Measurements from ENCODE around the gene CHRM4. TPM values are rescaled to one million over a fixed set of nuclear protein-coding genes. Genes with fewer than 3 reads are reported as not detected.

Gene CHRM4
- total and polyA plus RNA-seq, 11 donors: 0.08 to 0.27 (median 0.17) TPM; not detected in 7

DNA sequence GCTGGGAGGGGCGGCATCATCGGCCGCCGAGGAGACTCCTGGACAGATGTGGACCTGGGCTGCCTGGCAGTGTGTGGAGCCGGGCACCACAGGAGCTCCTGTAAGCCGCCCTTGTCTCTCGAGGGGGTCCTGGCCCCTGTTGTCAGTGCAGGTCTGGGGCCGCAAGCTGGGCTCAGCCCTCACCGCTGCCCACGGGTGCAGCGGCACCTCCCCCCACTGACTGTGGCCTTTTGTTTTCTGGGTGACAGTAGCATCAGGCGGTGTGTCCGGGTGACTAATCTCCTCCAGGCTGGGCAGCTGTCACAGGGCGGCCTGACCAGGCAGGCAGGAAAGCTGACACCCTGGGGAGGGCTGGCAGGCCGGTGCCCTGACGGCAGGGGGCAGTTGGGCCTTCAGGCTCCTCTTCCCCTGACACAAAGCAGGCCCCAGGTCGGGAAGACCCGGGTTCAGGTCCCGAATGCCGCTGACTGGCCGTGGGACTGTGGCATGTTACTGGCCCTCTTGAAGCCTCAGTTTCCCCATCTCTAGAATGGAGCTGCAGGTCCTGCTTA is 28.0 kb downstream of the CHRM4 start:
- Histone ChIP-seq H3K4me1 (peaks cover 15 to 74% (median 61%) of the 10 kb centered on the region in 12 donors), H3K9me3 (no peaks in the 10 kb centered on the region), H3K27ac (peak overlapping the region; percentile 74 to 97 (median 94)), H3K36me3 (peaks cover 0 to 41% (median 9%) of the 10 kb centered on the region in 9 donors), H3K4me3 (peak overlapping the region in 7 of 12 donors; percentile 22 to 65 (median 59)), H3K27me3 (no peaks in the 10 kb centered on the region)
- ATAC-seq (peak; percentile 54 to 73 (median 70)), DNase-seq (peak; percentile 70 to 88 (median 82))
- intact Hi-C loops (cut with DNase I): loop anchor here in 2 of 10 donors (2.0 kb wide), 2 partner anchors 13 to 15 kb away; no protein-coding TSS in a partner anchor
- 23 to 50% (median 44%) methylated on average over 8 to 21 of the region's 21 CpGs for WGBS, 4 donors
- TF ChIP-seq POLR2A (IDR thresholded peaks at IDR 0.05): peak in 1 of 2 donors; percentile 44
- TF ChIP-seq, protein P1, sequence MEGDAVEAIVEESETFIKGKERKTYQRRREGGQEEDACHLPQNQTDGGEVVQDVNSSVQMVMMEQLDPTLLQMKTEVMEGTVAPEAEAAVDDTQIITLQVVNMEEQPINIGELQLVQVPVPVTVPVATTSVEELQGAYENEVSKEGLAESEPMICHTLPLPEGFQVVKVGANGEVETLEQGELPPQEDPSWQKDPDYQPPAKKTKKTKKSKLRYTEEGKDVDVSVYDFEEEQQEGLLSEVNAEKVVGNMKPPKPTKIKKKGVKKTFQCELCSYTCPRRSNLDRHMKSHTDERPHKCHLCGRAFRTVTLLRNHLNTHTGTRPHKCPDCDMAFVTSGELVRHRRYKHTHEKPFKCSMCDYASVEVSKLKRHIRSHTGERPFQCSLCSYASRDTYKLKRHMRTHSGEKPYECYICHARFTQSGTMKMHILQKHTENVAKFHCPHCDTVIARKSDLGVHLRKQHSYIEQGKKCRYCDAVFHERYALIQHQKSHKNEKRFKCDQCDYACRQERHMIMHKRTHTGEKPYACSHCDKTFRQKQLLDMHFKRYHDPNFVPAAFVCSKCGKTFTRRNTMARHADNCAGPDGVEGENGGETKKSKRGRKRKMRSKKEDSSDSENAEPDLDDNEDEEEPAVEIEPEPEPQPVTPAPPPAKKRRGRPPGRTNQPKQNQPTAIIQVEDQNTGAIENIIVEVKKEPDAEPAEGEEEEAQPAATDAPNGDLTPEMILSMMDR (IDR thresholded peaks at IDR 0.05): peak in 8 of 12 donors; percentile 9 to 51 (median 28)

GRCh38 chr11:46363031-46363407 is 28.6 kb downstream of the CHRM4 start:
- Histone ChIP-seq H3K9me3 (no peaks in the 10 kb centered on the region), H3K36me3 (peaks cover 0 to 35% (median 4%) of the 10 kb centered on the region in 9 donors), H3K27ac (peak overlapping the region; percentile 74 to 97 (median 94)), H3K4me1 (peaks cover 15 to 74% (median 60%) of the 10 kb centered on the region in 12 donors), H3K27me3 (no peaks in the 10 kb centered on the region), H3K4me3 (peak overlapping the region in 10 of 12 donors; percentile 34 to 65 (median 56))
- ATAC-seq (peak; percentile 44 to 73 (median 64)), DNase-seq (peak; percentile 75 to 87 (median 81))
- 14 to 36% (median 20%) methylated on average over 6 to 9 of the region's 9 CpGs for WGBS, 4 donors
- intact Hi-C loops (cut with DNase I): no loop called here
- TF ChIP-seq, protein P1 (IDR thresholded peaks at IDR 0.05): no peak
- TF ChIP-seq POLR2A (IDR thresholded peaks at IDR 0.05): no peak

DNA sequence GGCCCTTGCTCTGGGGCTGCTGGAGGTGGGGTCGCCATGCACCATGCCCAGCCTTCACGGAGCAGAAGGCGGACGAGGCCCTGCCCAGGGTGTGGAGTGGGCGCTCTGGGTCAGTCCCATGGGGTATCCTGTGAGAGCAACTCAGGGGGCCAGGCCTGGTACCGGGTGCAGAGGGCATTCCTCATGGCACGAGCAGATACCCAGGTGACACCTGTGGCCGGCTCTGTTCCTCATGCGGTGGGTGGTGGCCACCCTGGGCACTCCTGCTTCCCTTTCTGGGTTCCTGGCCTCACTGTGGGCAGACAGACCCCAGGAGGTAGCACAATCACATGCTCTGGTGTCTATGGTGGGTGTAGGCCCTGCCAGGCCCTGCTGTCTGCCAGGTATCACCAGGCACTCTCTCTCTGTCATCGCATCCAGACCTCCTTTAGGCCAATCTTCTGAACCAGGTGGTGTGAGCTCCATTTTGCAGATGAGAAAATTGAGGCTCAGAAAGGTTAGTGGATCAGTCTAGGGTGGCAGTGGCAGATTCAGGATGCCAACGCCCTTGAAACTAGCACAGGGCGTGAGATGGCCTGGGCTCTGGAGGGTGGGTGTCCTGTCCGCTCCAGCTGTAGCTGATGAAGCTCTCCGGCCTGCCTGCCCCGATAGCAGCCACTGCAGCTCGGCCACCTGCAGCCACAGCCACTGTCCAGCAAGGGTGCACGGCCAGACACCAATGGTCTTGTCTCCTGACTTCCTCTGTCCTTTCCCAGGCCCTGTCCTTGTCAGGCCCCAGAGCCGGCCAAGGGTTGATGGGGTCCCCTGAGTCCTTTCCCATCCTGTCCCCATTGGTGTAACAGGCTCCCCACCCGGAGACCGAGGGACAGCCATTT is 29.2 kb downstream of the CHRM4 start:
- peaks cover 15 to 73% (median 56%) of the 10 kb centered on the region in 12 donors for H3K4me1 ChIP-seq
- H3K4me3 ChIP-seq: peak overlapping the region; percentile 15 to 65 (median 55)
- 50 to 63% (median 59%) methylated on average over 16 to 20 of the region's 20 CpGs for WGBS, 4 donors
- ATAC-seq (peak in 3 of 4 donors; percentile 1), DNase-seq (peak in 1 of 5 donors; percentile 49)
- no peak for TF ChIP-seq POLR2A (IDR thresholded peaks at IDR 0.05)
- TF ChIP-seq, protein P1 (IDR thresholded peaks at IDR 0.05): no peak
- H3K36me3 ChIP-seq: peaks cover 0 to 30% (median 0%) of the 10 kb centered on the region in 9 donors
- no peaks in the 10 kb centered on the region for H3K9me3 ChIP-seq
- H3K27me3 ChIP-seq: no peaks in the 10 kb centered on the region
- H3K27ac ChIP-seq: peak overlapping the region; percentile 74 to 97 (median 94)
- intact Hi-C loops (cut with DNase I): no loop called here
